HCT116 (cell line): Measurements from ENCODE around the gene IGFBP6. TPM values are rescaled to one million over a fixed set of nuclear protein-coding genes. Genes with fewer than 3 reads are reported as not detected.

Source experiments
- ATAC-seq: fragments of 200-7000 bp; cut with Tn5 transposase; 2 replicates; pipeline ENCODE4 v1.9.1; 2020; ENCODE audit warnings: mild to moderate bottlenecking, moderate library complexity
- BruUV-seq: library from RNA; stranded (reverse); fragments of 400-500 nt; replicated peaks from 2 replicates; lab custom pipeline; 2021; lab: Mats Ljungman, UMichigan
- CTCF ChIA-PET: fragments of 300-600 bp; sonication (Branson Sonifier 250); formaldehyde crosslinking; loops from one replicate; lab custom pipeline; 2021; ENCODE audit warnings: antibody characterized with exemption; lab: Charles Lee
- POLR2A ChIA-PET: fragments of 300-600, 350-600 bp; sonication (Branson Sonifier 250); formaldehyde crosslinking; loops from one replicate; lab custom pipeline; 2021; ENCODE audit warnings: antibody characterized with exemption; lab: Charles Lee
- RAD21 ChIA-PET, 2 experiments: fragments of 300-600 bp; sonication (Branson Sonifier 250); formaldehyde crosslinking; loops; one replicate each; lab custom pipeline; 2023; ENCODE audit warnings: low total read pairs in 2 of 2; ENCODE audit not compliant: uncharacterized antibody in 2 of 2, unreplicated experiment in 2 of 2, low non-redundant PET in 1 of 2; lab: Charles Lee
- DNase-seq: peaks from one replicate; pipeline ENCODE4 v3.0.0-alpha.2; 2010; ENCODE audit warnings: low read depth, low spot score
- H2AFZ ChIP-seq: fragments of 200-600 bp; shearing (Covaris generic), sonication (generic); 2 replicates; pipeline ENCODE4 v1.6.1; 2017; ENCODE audit warnings: low read depth, mixed run types, mixed read lengths, antibody characterized with exemption, low read length; ENCODE audit not compliant: poor library complexity, severe bottlenecking
- H3K27ac ChIP-seq: 2 replicates; pipeline ENCODE4 v1.5.1; 2012; ENCODE audit warnings: low read depth, low read length
- H3K27me3 ChIP-seq: fragments of 200-600 bp; sonication (generic); 2 replicates; pipeline ENCODE4 v1.6.1; 2016; ENCODE audit warnings: mixed run types, low read length, mixed read lengths; ENCODE audit not compliant: insufficient read depth
- H3K36me3 ChIP-seq, 2 experiments: fragments of 200-500 bp in 1 of 2; fragments of 200-600 bp in 1 of 2; sonication (Bioruptor generic) in 1 of 2; sonication (generic) in 1 of 2; 2 replicates each; pipeline versions ENCODE4 v1.5.1 to v1.6.1; 2014 to 2016; ENCODE audit warnings: low read length in 2 of 2, inconsistent platforms in 1 of 2, mixed read lengths in 1 of 2, mixed run types in 1 of 2; ENCODE audit not compliant: insufficient read depth in 2 of 2, control insufficient read depth in 1 of 2
- H3K4me1 ChIP-seq, 2 experiments: fragments of 200-600 bp in 1 of 2; sonication (generic) in 1 of 2; 2 replicates each; pipeline versions ENCODE4 v1.5.1 to v1.6.1; 2012 to 2017; ENCODE audit warnings: low read length in 2 of 2, inconsistent platforms in 1 of 2, mild to moderate bottlenecking in 1 of 2, mixed read lengths in 1 of 2, mixed run types in 1 of 2, moderate library complexity in 1 of 2; ENCODE audit not compliant: insufficient read depth in 2 of 2, control insufficient read depth in 1 of 2
- H3K4me2 ChIP-seq: fragments of 200-600 bp; sonication (generic); 2 replicates; pipeline ENCODE4 v1.6.1; 2017; ENCODE audit warnings: mixed run types, low read length, mixed read lengths
- H3K4me3 ChIP-seq, 2 experiments: fragments of 200-600 bp in 1 of 2; sonication (generic) in 1 of 2; replicated peaks in 1 of 2; 2 replicates each; pipeline ENCODE4 v1.5.1; 2011 to 2016; ENCODE audit warnings: low read length in 2 of 2, control low read depth in 1 of 2, low read depth in 1 of 2, mild to moderate bottlenecking in 1 of 2, mixed read lengths in 1 of 2, mixed run types in 1 of 2
- H3K79me2 ChIP-seq: fragments of 200-600 bp; sonication (generic); 2 replicates; pipeline ENCODE4 v1.6.1; 2017; ENCODE audit warnings: mild to moderate bottlenecking, mixed run types, low read length, moderate library complexity, mixed read lengths; ENCODE audit not compliant: insufficient read depth
- H3K9ac ChIP-seq: fragments of 200-600 bp; sonication (generic); 2 replicates; pipeline ENCODE4 v1.6.1; 2016; ENCODE audit warnings: low read length, mixed read lengths
- H3K9me2 ChIP-seq: fragments of 200-600 bp; sonication (generic), shearing (Covaris generic); 2 replicates; pipeline ENCODE4 v1.6.1; 2017; ENCODE audit warnings: mixed run types, mild to moderate bottlenecking, moderate library complexity; ENCODE audit not compliant: insufficient read depth
- H3K9me3 ChIP-seq, 2 experiments: fragments of 200-500 bp in 1 of 2; fragments of 200-600 bp in 1 of 2; sonication (Bioruptor generic) in 1 of 2; sonication (generic) in 1 of 2; 2 replicates each; pipeline ENCODE4 v1.6.1; 2014 to 2017; ENCODE audit warnings: low read length in 2 of 2, mixed read lengths in 2 of 2, inconsistent platforms in 1 of 2, low read depth in 1 of 2, mild to moderate bottlenecking in 1 of 2, mixed run types in 1 of 2, moderate library complexity in 1 of 2; ENCODE audit not compliant: control insufficient read depth in 1 of 2, insufficient read depth in 1 of 2
- H4K20me1 ChIP-seq: fragments of 200-600 bp; sonication (generic), shearing (Covaris generic); 2 replicates; pipeline ENCODE4 v1.6.1; 2017; ENCODE audit warnings: mixed run types, mild to moderate bottlenecking, moderate library complexity; ENCODE audit not compliant: insufficient read depth
- CBX3 ChIP-seq: IDR thresholded peaks from 2 replicates; pipeline ENCODE4 v1.6.1; 2012; ENCODE audit warnings: low read depth
- CEBPB ChIP-seq: IDR thresholded peaks from 2 replicates; pipeline ENCODE4 v1.6.1; 2012; ENCODE audit warnings: low read depth
- EZH2 ChIP-seq: fragments of 200-600 bp; sonication (generic); IDR thresholded peaks from 2 replicates; pipeline ENCODE4 v1.6.1; 2017; ENCODE audit warnings: antibody characterized with exemption, mixed run types
- EZH2phosphoT487 ChIP-seq: fragments of 200-600 bp; IDR thresholded peaks from 2 replicates; pipeline ENCODE4 v1.6.1; 2018; ENCODE audit warnings: antibody characterized with exemption, borderline replicate concordance
- FOSL1 ChIP-seq: IDR thresholded peaks from 2 replicates; pipeline ENCODE4 v1.6.1; 2012; ENCODE audit warnings: low read depth
- JUND ChIP-seq: IDR thresholded peaks from 2 replicates; pipeline ENCODE4 v1.6.1; 2012
- POLR2A ChIP-seq: IDR thresholded peaks from 2 replicates; pipeline ENCODE4 v1.7.0; 2011; ENCODE audit warnings: borderline replicate concordance; ENCODE audit not compliant: insufficient read depth, insufficient read length; ENCODE audit errors: extremely low read depth
- SIN3A ChIP-seq: IDR thresholded peaks from 2 replicates; pipeline ENCODE4 v1.6.1; 2012; ENCODE audit warnings: low read depth
- SP1 ChIP-seq: IDR thresholded peaks from 2 replicates; pipeline ENCODE4 v1.6.1; 2012; ENCODE audit warnings: low read depth
- SRF ChIP-seq: IDR thresholded peaks from 2 replicates; pipeline ENCODE4 v1.6.1; 2012; ENCODE audit warnings: low read depth
- TCF7L2 ChIP-seq: IDR thresholded peaks from 2 replicates; pipeline ENCODE4 v1.7.0; 2011; ENCODE audit warnings: borderline replicate concordance, inconsistent platforms; ENCODE audit not compliant: insufficient read depth, insufficient read length; ENCODE audit errors: extremely low read depth
- YY1 ChIP-seq: IDR thresholded peaks from 2 replicates; pipeline ENCODE4 v1.6.1; 2011; ENCODE audit warnings: low read length, low read depth, moderate library complexity, mild to moderate bottlenecking; ENCODE audit not compliant: insufficient replicate concordance; ENCODE audit errors: extremely low read depth
- ZFX ChIP-seq: fragments of 450-650 bp; IDR thresholded peaks from 2 replicates; pipeline ENCODE4 v1.6.1; 2017
- ZNF274 ChIP-seq: fragments of 200-500 bp; sonication (Bioruptor generic); IDR thresholded peaks from 2 replicates; pipeline ENCODE4 v1.6.1; 2014; ENCODE audit warnings: mild to moderate bottlenecking, low read depth, low read length, inconsistent platforms
- intact Hi-C: fragments of 100-400 bp; cut with micrococcal nuclease; formaldehyde crosslinking; loops from 2 replicates; pipeline ENCODE4 v1.10.0; 2022
- total RNA-seq: library from RNA; stranded (reverse); gene quantifications from one replicate; pipeline ENCODE4 v1.2.1, GENCODE V29; 2021; ENCODE audit not compliant: unreplicated experiment
- TF ChIP-seq, protein P1 (sequence below): IDR thresholded peaks from 2 replicates; pipeline ENCODE4 v1.6.1; 2012
- TF ChIP-seq, protein P2 (sequence below): IDR thresholded peaks from 2 replicates; pipeline ENCODE4 v1.6.1; 2011; ENCODE audit warnings: mild to moderate bottlenecking, low read length, moderate library complexity; ENCODE audit not compliant: insufficient replicate concordance; ENCODE audit errors: extremely low read depth
- TF ChIP-seq, protein P3 (sequence below): IDR thresholded peaks from 2 replicates; pipeline ENCODE4 v1.6.1; 2012
- TF ChIP-seq, protein P4 (sequence below): IDR thresholded peaks from 2 replicates; pipeline ENCODE4 v1.6.1; 2012; ENCODE audit warnings: low read depth

The IGFBP6 gene
- total RNA-seq, 1 experiment from 2014 or later: 83.4 TPM

DNA sequence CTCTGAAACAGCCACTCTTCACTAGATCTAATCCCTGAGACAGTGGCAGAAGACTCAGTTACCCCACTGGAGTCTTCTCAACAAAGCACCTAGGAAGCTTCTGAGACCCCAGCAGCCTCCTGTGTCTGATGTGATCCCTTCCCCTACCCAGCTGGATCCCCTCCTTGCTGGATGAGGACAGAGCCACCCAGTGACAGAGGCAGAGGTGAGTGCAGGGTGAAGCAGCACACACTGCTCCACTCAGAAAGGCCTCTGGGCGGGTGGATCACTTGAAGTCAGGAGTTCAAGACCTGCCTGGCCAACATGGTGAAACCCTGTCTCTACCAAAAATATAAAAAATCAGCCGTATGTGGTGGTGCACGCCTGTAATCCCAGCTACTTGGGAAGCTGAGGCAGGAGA is 21.0 kb upstream of the IGFBP6 start:
- Histone ChIP-seq H3K4me2 (no peak overlapping the region), H3K4me3 (no peak overlapping the region), H4K20me1 (no peaks in the 10 kb centered on the region), H3K4me1 (peaks cover 16 to 45% of the 10 kb centered on the region in 2 experiments), H3K79me2 (peaks cover 21% of the 10 kb centered on the region; the same call in 1 of the 2 replicates), H3K9me2 (no peaks in the 10 kb centered on the region), H3K9ac (no peak overlapping the region), H2AFZ (no peak overlapping the region), H3K36me3 (peaks cover 9 to 36% of the 10 kb centered on the region in 2 experiments; a peak in 2 of 4 replicates), H3K27me3 (no peaks in the 10 kb centered on the region), H3K27ac (no peak overlapping the region), H3K9me3 (no peaks in the 10 kb centered on the region)
- ChIA-PET RAD21 (no interaction called here), POLR2A (interaction anchor here (0.6 kb wide), 1 partner anchor 41 kb away, joined by 3 read pairs; no protein-coding TSS in a partner anchor), CTCF (interaction anchor here (1.3 kb wide), 1 partner anchor 23 kb away, joined by 3 read pairs; no protein-coding TSS in a partner anchor)
- TF ChIP-seq JUND: no peak
- no peak for TF ChIP-seq FOSL1
- no peak for TF ChIP-seq SRF
- TF ChIP-seq, protein P1, sequence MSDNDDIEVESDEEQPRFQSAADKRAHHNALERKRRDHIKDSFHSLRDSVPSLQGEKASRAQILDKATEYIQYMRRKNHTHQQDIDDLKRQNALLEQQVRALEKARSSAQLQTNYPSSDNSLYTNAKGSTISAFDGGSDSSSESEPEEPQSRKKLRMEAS: no peak
- no peak for TF ChIP-seq EZH2
- no peak for TF ChIP-seq TCF7L2
- TF ChIP-seq ZNF274: no peak
- TF ChIP-seq YY1: no peak
- TF ChIP-seq, protein P2, sequence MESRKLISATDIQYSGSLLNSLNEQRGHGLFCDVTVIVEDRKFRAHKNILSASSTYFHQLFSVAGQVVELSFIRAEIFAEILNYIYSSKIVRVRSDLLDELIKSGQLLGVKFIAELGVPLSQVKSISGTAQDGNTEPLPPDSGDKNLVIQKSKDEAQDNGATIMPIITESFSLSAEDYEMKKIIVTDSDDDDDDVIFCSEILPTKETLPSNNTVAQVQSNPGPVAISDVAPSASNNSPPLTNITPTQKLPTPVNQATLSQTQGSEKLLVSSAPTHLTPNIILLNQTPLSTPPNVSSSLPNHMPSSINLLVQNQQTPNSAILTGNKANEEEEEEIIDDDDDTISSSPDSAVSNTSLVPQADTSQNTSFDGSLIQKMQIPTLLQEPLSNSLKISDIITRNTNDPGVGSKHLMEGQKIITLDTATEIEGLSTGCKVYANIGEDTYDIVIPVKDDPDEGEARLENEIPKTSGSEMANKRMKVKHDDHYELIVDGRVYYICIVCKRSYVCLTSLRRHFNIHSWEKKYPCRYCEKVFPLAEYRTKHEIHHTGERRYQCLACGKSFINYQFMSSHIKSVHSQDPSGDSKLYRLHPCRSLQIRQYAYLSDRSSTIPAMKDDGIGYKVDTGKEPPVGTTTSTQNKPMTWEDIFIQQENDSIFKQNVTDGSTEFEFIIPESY: no peak
- TF ChIP-seq, protein P3, sequence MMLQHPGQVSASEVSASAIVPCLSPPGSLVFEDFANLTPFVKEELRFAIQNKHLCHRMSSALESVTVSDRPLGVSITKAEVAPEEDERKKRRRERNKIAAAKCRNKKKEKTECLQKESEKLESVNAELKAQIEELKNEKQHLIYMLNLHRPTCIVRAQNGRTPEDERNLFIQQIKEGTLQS: no peak
- TF ChIP-seq CBX3: no peak
- no peak for TF ChIP-seq EZH2phosphoT487
- TF ChIP-seq SP1: no peak
- TF ChIP-seq, protein P4, sequence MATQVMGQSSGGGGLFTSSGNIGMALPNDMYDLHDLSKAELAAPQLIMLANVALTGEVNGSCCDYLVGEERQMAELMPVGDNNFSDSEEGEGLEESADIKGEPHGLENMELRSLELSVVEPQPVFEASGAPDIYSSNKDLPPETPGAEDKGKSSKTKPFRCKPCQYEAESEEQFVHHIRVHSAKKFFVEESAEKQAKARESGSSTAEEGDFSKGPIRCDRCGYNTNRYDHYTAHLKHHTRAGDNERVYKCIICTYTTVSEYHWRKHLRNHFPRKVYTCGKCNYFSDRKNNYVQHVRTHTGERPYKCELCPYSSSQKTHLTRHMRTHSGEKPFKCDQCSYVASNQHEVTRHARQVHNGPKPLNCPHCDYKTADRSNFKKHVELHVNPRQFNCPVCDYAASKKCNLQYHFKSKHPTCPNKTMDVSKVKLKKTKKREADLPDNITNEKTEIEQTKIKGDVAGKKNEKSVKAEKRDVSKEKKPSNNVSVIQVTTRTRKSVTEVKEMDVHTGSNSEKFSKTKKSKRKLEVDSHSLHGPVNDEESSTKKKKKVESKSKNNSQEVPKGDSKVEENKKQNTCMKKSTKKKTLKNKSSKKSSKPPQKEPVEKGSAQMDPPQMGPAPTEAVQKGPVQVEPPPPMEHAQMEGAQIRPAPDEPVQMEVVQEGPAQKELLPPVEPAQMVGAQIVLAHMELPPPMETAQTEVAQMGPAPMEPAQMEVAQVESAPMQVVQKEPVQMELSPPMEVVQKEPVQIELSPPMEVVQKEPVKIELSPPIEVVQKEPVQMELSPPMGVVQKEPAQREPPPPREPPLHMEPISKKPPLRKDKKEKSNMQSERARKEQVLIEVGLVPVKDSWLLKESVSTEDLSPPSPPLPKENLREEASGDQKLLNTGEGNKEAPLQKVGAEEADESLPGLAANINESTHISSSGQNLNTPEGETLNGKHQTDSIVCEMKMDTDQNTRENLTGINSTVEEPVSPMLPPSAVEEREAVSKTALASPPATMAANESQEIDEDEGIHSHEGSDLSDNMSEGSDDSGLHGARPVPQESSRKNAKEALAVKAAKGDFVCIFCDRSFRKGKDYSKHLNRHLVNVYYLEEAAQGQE: no peak
- no peak for TF ChIP-seq SIN3A
- no peak for TF ChIP-seq POLR2A
- TF ChIP-seq CEBPB: no peak
- TF ChIP-seq ZFX: no peak
- DNase-seq (no peak), ATAC-seq (no peak)
- intact Hi-C loops: no loop called here
- BruUV-seq: no TSS peak
